IMR-90 (cell line): Measurements from ENCODE around the gene LEPR. TPM values are rescaled to one million over a fixed set of nuclear protein-coding genes. Genes with fewer than 3 reads are reported as not detected.
A peak's percentile ranks its signal among the peaks of the same experiment; 100 is the strongest.

Experiments
- ATAC-seq: fragments of 200-7000 bp; cut with Tn5 transposase; 2 replicates; pipeline ENCODE4 v1.9.1; 2020; ENCODE audit warnings: low read depth, mild to moderate bottlenecking, moderate library complexity
- BruUV-seq: library from RNA; stranded (reverse); fragments of 400-500 nt; replicated peaks from 2 replicates; lab custom pipeline; 2021; lab: Mats Ljungman, UMichigan
- CTCF ChIA-PET: fragments of 300-600 bp; formaldehyde crosslinking; extraction: SDS; loops from one replicate; lab custom pipeline; 2021; ENCODE audit warnings: antibody characterized with exemption; lab: Yijun Ruan, JAX
- POLR2A ChIA-PET: fragments of 300-600 bp; sonication (Branson Sonifier 250); formaldehyde crosslinking; loops from one replicate; lab custom pipeline; 2022; ENCODE audit warnings: antibody characterized with exemption; ENCODE audit not compliant: unreplicated experiment; lab: Charles Lee
- DNase-seq: peaks from one replicate; pipeline ENCODE4 v3.0.0; 2013
- H2AFZ ChIP-seq: replicated peaks from 2 replicates; pipeline ENCODE3; 2013; ENCODE audit warnings: low read length, mild to moderate bottlenecking; ENCODE audit not compliant: poor library complexity
- H2AK5ac ChIP-seq: 2 replicates; pipeline ENCODE4 v1.6.1; 2013; ENCODE audit warnings: low read depth, low read length, inconsistent platforms
- H2AK9ac ChIP-seq: replicated peaks from 2 replicates; pipeline ENCODE3; 2013; ENCODE audit warnings: mild to moderate bottlenecking, low read depth, low read length, moderate library complexity; ENCODE audit not compliant: poor library complexity
- H2BK120ac ChIP-seq: 2 replicates; pipeline ENCODE4 v1.6.1; 2013; ENCODE audit warnings: low read depth, low read length, inconsistent platforms
- H2BK15ac ChIP-seq: 3 replicates; pipeline ENCODE4 v1.6.1; 2013; ENCODE audit warnings: low read depth, low read length, inconsistent platforms
- H2BK20ac ChIP-seq: 2 replicates; pipeline ENCODE4 v1.6.1; 2013; ENCODE audit warnings: low read depth, mild to moderate bottlenecking, inconsistent platforms, low read length, moderate library complexity
- H2BK5ac ChIP-seq: 2 replicates; pipeline ENCODE4 v1.6.1; 2013; ENCODE audit warnings: mild to moderate bottlenecking, low read depth, low read length, inconsistent platforms; ENCODE audit not compliant: poor library complexity, severe bottlenecking
- H3K14ac ChIP-seq: replicated peaks from 2 replicates; pipeline ENCODE4 v1.6.1; 2013; ENCODE audit warnings: low read depth, low read length, inconsistent platforms
- H3K18ac ChIP-seq: 2 replicates; pipeline ENCODE4 v1.6.1; 2013; ENCODE audit warnings: low read depth, low read length, control low read depth
- H3K23ac ChIP-seq: 2 replicates; pipeline ENCODE4 v1.6.1; 2013; ENCODE audit warnings: low read depth, low read length, inconsistent platforms
- H3K27ac ChIP-seq: 2 replicates; pipeline ENCODE4 v1.5.1; 2013; ENCODE audit warnings: mild to moderate bottlenecking, control low read depth, low read length; ENCODE audit not compliant: insufficient read depth
- H3K27me3 ChIP-seq: 2 replicates; pipeline ENCODE4 v1.6.1; 2013; ENCODE audit warnings: low read length; ENCODE audit not compliant: control insufficient read depth, insufficient read depth
- H3K36me3 ChIP-seq: 2 replicates; pipeline ENCODE4 v1.6.1; 2013; ENCODE audit warnings: low read length, mixed read lengths; ENCODE audit not compliant: control insufficient read depth, insufficient read depth
- H3K4ac ChIP-seq: 2 replicates; pipeline ENCODE4 v1.6.1; 2013; ENCODE audit warnings: low read depth, low read length, inconsistent platforms
- H3K4me1 ChIP-seq: 2 replicates; pipeline ENCODE4 v1.6.1; 2013; ENCODE audit warnings: low read length, mixed read lengths; ENCODE audit not compliant: control insufficient read depth, insufficient read depth
- H3K4me2 ChIP-seq: 2 replicates; pipeline ENCODE4 v1.6.1; 2013; ENCODE audit warnings: low read depth, mild to moderate bottlenecking, control low read depth, low read length, moderate library complexity
- H3K4me3 ChIP-seq: 2 replicates; pipeline ENCODE4 v1.5.1; 2013; ENCODE audit warnings: low read depth, mild to moderate bottlenecking, control low read depth, low read length, moderate library complexity; ENCODE audit not compliant: insufficient read depth
- H3K56ac ChIP-seq: 2 replicates; pipeline ENCODE4 v1.6.1; 2013; ENCODE audit warnings: low read length, inconsistent platforms; ENCODE audit not compliant: insufficient read depth; ENCODE audit errors: extremely low read depth
- H3K79me1 ChIP-seq, 2 experiments: 2 replicates each; pipeline ENCODE4 v1.6.1; 2013; ENCODE audit warnings: low read length in 2 of 2, inconsistent platforms in 1 of 2, low read depth in 1 of 2
- H3K9ac ChIP-seq: 2 replicates; pipeline ENCODE4 v1.6.1; 2013; ENCODE audit warnings: low read depth, low read length, control low read depth
- H3K9me1 ChIP-seq: 2 replicates; pipeline ENCODE4 v1.6.1; 2013; ENCODE audit warnings: low read length, inconsistent platforms; ENCODE audit not compliant: insufficient read depth
- H3K9me3 ChIP-seq: 2 replicates; pipeline ENCODE4 v1.6.1; 2013; ENCODE audit warnings: low read length; ENCODE audit not compliant: control insufficient read depth, insufficient read depth
- H4K20me1 ChIP-seq: 2 replicates; pipeline ENCODE4 v1.6.1; 2013; ENCODE audit warnings: low read length, inconsistent platforms; ENCODE audit not compliant: insufficient read depth
- H4K5ac ChIP-seq: 2 replicates; pipeline ENCODE4 v1.6.1; 2013; ENCODE audit warnings: mild to moderate bottlenecking, low read depth, low read length, control low read depth
- H4K8ac ChIP-seq, 2 experiments: 2 replicates each; pipeline ENCODE4 v1.6.1; 2013; ENCODE audit warnings: low read depth in 2 of 2, low read length in 2 of 2, control low read depth in 1 of 2, inconsistent platforms in 1 of 2
- H4K91ac ChIP-seq: 2 replicates; pipeline ENCODE4 v1.6.1; 2013; ENCODE audit warnings: low read depth, low read length, inconsistent platforms; ENCODE audit not compliant: insufficient read depth
- BHLHE40 ChIP-seq: fragments of 150-350 bp; IDR thresholded peaks from 2 replicates; pipeline ENCODE4 v1.6.1; 2016; ENCODE audit warnings: mild to moderate bottlenecking, low read depth, low read length
- CEBPB ChIP-seq: IDR thresholded peaks from 2 replicates; pipeline ENCODE4 v1.6.1; 2012; ENCODE audit warnings: low read depth, low read length, improper control_type of control experiment
- CHD1 ChIP-seq: IDR thresholded peaks from 2 replicates; pipeline ENCODE4 v1.6.1; 2012; ENCODE audit warnings: low read depth, low read length, improper control_type of control experiment
- CTCF ChIP-seq: conservative IDR thresholded peaks from 2 replicates; pipeline ENCODE4 v1.5.1; 2012; ENCODE audit warnings: mild to moderate bottlenecking, low read depth, low read length, improper control_type of control experiment
- ELK1 ChIP-seq: fragments of 150-350 bp; IDR thresholded peaks from 2 replicates; pipeline ENCODE4 v1.6.1; 2016; ENCODE audit warnings: low read depth, mild to moderate bottlenecking, low read length, moderate library complexity, borderline replicate concordance
- FOS ChIP-seq: fragments of 150-350 bp; IDR thresholded peaks from 2 replicates; pipeline ENCODE4 v1.6.1; 2016; ENCODE audit warnings: low read depth, low read length
- MAFK ChIP-seq: IDR thresholded peaks from 2 replicates; pipeline ENCODE4 v1.6.1; 2012; ENCODE audit warnings: low read depth, low read length, improper control_type of control experiment
- MAZ ChIP-seq: IDR thresholded peaks from 2 replicates; pipeline ENCODE4 v1.6.1; 2012; ENCODE audit warnings: low read depth, mild to moderate bottlenecking, low read length, improper control_type of control experiment, moderate library complexity, borderline replicate concordance
- MXI1 ChIP-seq: IDR thresholded peaks from 2 replicates; pipeline ENCODE4 v1.6.1; 2012; ENCODE audit warnings: low read depth, mild to moderate bottlenecking, low read length, moderate library complexity, borderline replicate concordance
- NFE2L2 ChIP-seq: fragments of 150-350 bp; IDR thresholded peaks from 2 replicates; pipeline ENCODE4 v1.6.1; 2016; ENCODE audit warnings: low read depth, mild to moderate bottlenecking, low read length
- POLR2A ChIP-seq: IDR thresholded peaks from 2 replicates; pipeline ENCODE4 v1.6.1; 2012; ENCODE audit warnings: mild to moderate bottlenecking, low read depth, low read length
- RAD21 ChIP-seq: IDR thresholded peaks from 2 replicates; pipeline ENCODE4 v1.6.1; 2012; ENCODE audit warnings: low read length, improper control_type of control experiment
- RCOR1 ChIP-seq: IDR thresholded peaks from 2 replicates; pipeline ENCODE4 v1.6.1; 2012; ENCODE audit warnings: mild to moderate bottlenecking, low read length, improper control_type of control experiment; ENCODE audit not compliant: insufficient replicate concordance
- RFX5 ChIP-seq: IDR thresholded peaks from 2 replicates; pipeline ENCODE4 v1.8.0; 2012; ENCODE audit warnings: low read depth, mild to moderate bottlenecking, low read length, moderate library complexity
- SMC3 ChIP-seq: fragments of 150-350 bp; IDR thresholded peaks from 2 replicates; pipeline ENCODE4 v1.6.1; 2016; ENCODE audit warnings: low read depth, mild to moderate bottlenecking, antibody characterized with exemption, low read length, moderate library complexity
- WGBS, 2 experiments: methylation state at CpG; one replicate each; pipeline versions ENCODE4 v1.1.5 to v1.1.7; 2013; ENCODE audit warnings: missing lambda C conversion rate in 2 of 2; ENCODE audit not compliant: insufficient read length in 1 of 2; ENCODE audit errors: extremely low coverage in 2 of 2; 5-methylcytosine and 5-hydroxymethylcytosine counted together
- dilution Hi-C: fragments of 300-500 bp; cut with HindIII; formaldehyde crosslinking; loops from one replicate; pipeline ENCODE4 v1.14.3; 2018; ENCODE audit warnings: low sequenced_read_pairs; ENCODE audit not compliant: unreplicated experiment
- in situ Hi-C: fragments of 300-500 bp; cut with MboI; formaldehyde crosslinking; loops from 3 replicates; pipeline ENCODE4 v1.14.3; 2019; ENCODE audit warnings: low sequenced_read_pairs, inconsistent platforms, mixed read lengths
- intact Hi-C: fragments of 100-400 bp; cut with micrococcal nuclease; formaldehyde crosslinking; loops from 2 replicates; pipeline ENCODE4 v1.10.0; 2022
- polyA plus RNA-seq, 3 experiments: library from polyadenylated mRNA; depleted of rRNA; stranded (reverse); fragments of >200 nt; gene quantifications; 2 replicates each; pipeline ENCODE4 v1.2.3, GENCODE V29; 2012; ENCODE audit warnings: low replicate concordance in 1 of 3
- total RNA-seq: library from RNA; depleted of rRNA; stranded (reverse); fragments of >200 nt; gene quantifications from 2 replicates; pipeline ENCODE4 v1.2.3, GENCODE V29; 2012
- TF ChIP-seq, protein P1 (sequence below): fragments of 150-350 bp; IDR thresholded peaks from 2 replicates; pipeline ENCODE4 v1.6.1; 2017; ENCODE audit warnings: mild to moderate bottlenecking, antibody characterized with exemption, low read length, low read depth

LEPR gene
- total and polyA plus RNA-seq, 2 of the 4 experiments (the other 2 are of a cell fraction) = 2.1 to 8.8 TPM

- Histone ChIP-seq H3K4ac (no peak overlapping the region), H2BK15ac (no peak overlapping the region), H4K5ac (no peak overlapping the region), H3K4me3 (no peak overlapping the region), H3K18ac (no peak overlapping the region), H4K8ac (no peak overlapping the region), H2AFZ (no peak overlapping the region), H4K91ac (no peak overlapping the region), H3K4me2 (no peak overlapping the region), H3K9me3 (no peaks in the 10 kb centered on the region), H3K14ac (no peak overlapping the region), H3K56ac (no peak overlapping the region), H3K36me3 (no peaks in the 10 kb centered on the region), H4K20me1 (no peaks in the 10 kb centered on the region), H3K79me1 (no peaks in the 10 kb centered on the region), H3K27me3 (no peaks in the 10 kb centered on the region), H3K27ac (no peak overlapping the region), H3K23ac (no peak overlapping the region), H2AK9ac (no peak overlapping the region), H3K9me1 (no peaks in the 10 kb centered on the region), H3K4me1 (no peaks in the 10 kb centered on the region), H2BK120ac (no peak overlapping the region), H2BK20ac (no peak overlapping the region), H3K9ac (no peak overlapping the region), H2AK5ac (no peak overlapping the region), H2BK5ac (no peak overlapping the region)
- intact Hi-C loops = no loop called here
- CTCF ChIA-PET = interaction anchor here (0.5 to 1.4 kb wide), 6 partner anchors 9 to 1228 kb away, joined by 3 to 11 read pairs (median 4); no protein-coding TSS in a partner anchor
- TF ChIP-seq ELK1 (no peak), CHD1 (no peak), CTCF (peak; percentile 42), POLR2A (no peak), BHLHE40 (no peak), SMC3 (peak; percentile 40; the same call in 1 of the 2 replicates), RCOR1 (no peak), FOS (no peak), MXI1 (no peak), CEBPB (no peak), RFX5 (no peak), NFE2L2 (no peak), RAD21 (peak; percentile 48), MAFK (no peak), MAZ (no peak)
- TF ChIP-seq, protein P1, sequence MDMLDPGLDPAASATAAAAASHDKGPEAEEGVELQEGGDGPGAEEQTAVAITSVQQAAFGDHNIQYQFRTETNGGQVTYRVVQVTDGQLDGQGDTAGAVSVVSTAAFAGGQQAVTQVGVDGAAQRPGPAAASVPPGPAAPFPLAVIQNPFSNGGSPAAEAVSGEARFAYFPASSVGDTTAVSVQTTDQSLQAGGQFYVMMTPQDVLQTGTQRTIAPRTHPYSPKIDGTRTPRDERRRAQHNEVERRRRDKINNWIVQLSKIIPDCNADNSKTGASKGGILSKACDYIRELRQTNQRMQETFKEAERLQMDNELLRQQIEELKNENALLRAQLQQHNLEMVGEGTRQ = no peak
- POLR2A ChIA-PET = no interaction called here
- in situ Hi-C loops = no loop called here
- peak; percentile 22 for DNase-seq
- ATAC-seq = no peak; the same call in 1 of the 2 replicates
- WGBS, 2 experiments = no CpG with 5 or more reads among the region's 1 CpG
- BruUV-seq = no TSS peak
- dilution Hi-C loops = no loop called here
These were observed 38.9 kb downstream of the LEPR start for GRCh38 chr1:65459397-65459768.
